Body of pancreas (tissue), 4 donors: Measurements from ENCODE around the gene ANO10.

Experiments used
- CTCF ChIP-seq, 7 experiments: fragments of 450-650 bp in 4 of 7; fragments of 200-600 bp in 3 of 7; sonication (generic) in 3 of 7; IDR thresholded peaks; one replicate each; pipeline ENCODE4 v1.5.1; 2016 to 2019; ENCODE audit warnings: antibody characterized with exemption in 7 of 7
- POLR2A ChIP-seq, 3 donors: fragments of 450-650 bp; IDR thresholded peaks; one replicate each; pipeline ENCODE4 v1.6.1; 2016; ENCODE audit warnings: antibody characterized with exemption in 3 of 3, mild to moderate bottlenecking in 2 of 3

- TF ChIP-seq CTCF (IDR thresholded peaks at IDR 0.05) (no peak), POLR2A (IDR thresholded peaks at IDR 0.05) (no peak)
Observed at GRCh38 chr3:43465109-43465508, 156.7 kb downstream of the ANO10 start.
